Measurements from ENCODE around the gene FAM221B. TPM values are rescaled to one million over a fixed set of nuclear protein-coding genes. Genes with fewer than 3 reads are reported as not detected.

The FAM221B gene
- total RNA-seq, 1 donor from 2014 or later, result 1.2 TPM

- peak; percentile 59 for DNase-seq (ENCODE audit: low spot score)
Measured at GRCh38 chr9:35820076-35820475, 8.5 kb downstream of the FAM221B start.

- no peak for DNase-seq (ENCODE audit: low spot score)
Measured at GRCh38 chr9:35818341-35818740, 10.2 kb downstream of the FAM221B start.

GRCh38 chr9:35816708-35817107 lies 11.8 kb downstream of the FAM221B start:
- DNase-seq (ENCODE audit: low spot score), result no peak

GRCh38 chr9:35814841-35815543 lies 13.5 kb downstream of the FAM221B start, which contains the start of gene HINT2:
Gene HINT2, minus strand, starts transcription at chr9:35815042. Its CDS starts 63 bp downstream, at chr9:35814979.
- DNase-seq (ENCODE audit: low spot score), result peak; percentile 100

- DNase-seq (ENCODE audit: low spot score), result peak; percentile 77
Measured at GRCh38 chr9:35814106-35814840, 14.3 kb downstream of the FAM221B start.

GRCh38 chr9:35813434-35814105 lies 15.0 kb downstream of the FAM221B start:
- DNase-seq (ENCODE audit: low spot score), result no peak

GRCh38 chr9:35812025-35812602 lies 16.4 kb downstream of the FAM221B start, which contains the start of gene SPAG8:
Gene SPAG8, minus strand, starts transcription at chr9:35812262. Its CDS starts 115 bp downstream, at chr9:35812147.
- DNase-seq (ENCODE audit: low spot score), result peak; percentile 99

GRCh38 chr9:35811381-35812024 lies 17.0 kb downstream of the FAM221B start:
- DNase-seq (ENCODE audit: low spot score), result no peak

GRCh38 chr9:35810122-35810521 lies 18.4 kb downstream of the FAM221B start:
- no peak for DNase-seq (ENCODE audit: low spot score)

GRCh38 chr9:35808433-35808832 lies 20.1 kb downstream of the FAM221B start:
- no peak for DNase-seq (ENCODE audit: low spot score)

- no peak for DNase-seq (ENCODE audit: low spot score)
Measured at GRCh38 chr9:35806101-35806500, 22.4 kb downstream of the FAM221B start.

GRCh38 chr9:35801328-35802128 lies 27.0 kb downstream of the FAM221B start:
- no peak for DNase-seq (ENCODE audit: low spot score)

GRCh38 chr9:35800530-35800929 lies 28.0 kb downstream of the FAM221B start:
- DNase-seq (ENCODE audit: low spot score), result no peak

GRCh38 chr9:35798658-35799374 lies 29.7 kb downstream of the FAM221B start:
- DNase-seq (ENCODE audit: low spot score), result no peak

GRCh38 chr9:35797311-35798109 lies 31.0 kb downstream of the FAM221B start:
- no peak for DNase-seq (ENCODE audit: low spot score)

- DNase-seq (ENCODE audit: low spot score), result no peak
Measured at GRCh38 chr9:35795695-35796094, 32.8 kb downstream of the FAM221B start.

- no peak for DNase-seq (ENCODE audit: low spot score)
Measured at GRCh38 chr9:35793461-35793860, 35.1 kb downstream of the FAM221B start.

GRCh38 chr9:35792826-35793225 lies 35.7 kb downstream of the FAM221B start:
- DNase-seq (ENCODE audit: low spot score), result no peak

Data from umbilical cord (tissue), 2 donors.